Hepatocyte (in vitro differentiated cells): ENCODE results near the gene MYCBPAP. TPM values are rescaled to one million over a fixed set of nuclear protein-coding genes. Genes with fewer than 3 reads are reported as not detected.
A peak's percentile ranks its signal among the peaks of the same experiment; 100 is the strongest.

Source experiments
- DNase-seq: peaks from one replicate; pipeline ENCODE4 v3.0.0-alpha.2; 2016; ENCODE audit warnings: low spot score
- H2AFZ ChIP-seq: fragments of 200-600 bp; sonication (generic); 2 replicates; pipeline ENCODE4 v1.6.0; 2016; ENCODE audit warnings: antibody characterized with exemption, mild to moderate bottlenecking
- H3K27ac ChIP-seq: fragments of 200-600 bp; sonication (generic); 2 replicates; pipeline ENCODE4 v1.5.1; 2016; ENCODE audit warnings: mild to moderate bottlenecking
- H3K27me3 ChIP-seq: fragments of 200-600 bp; sonication (generic); 2 replicates; pipeline ENCODE4 v1.6.1; 2016
- H3K36me3 ChIP-seq: fragments of 200-600 bp; sonication (generic); replicated peaks from 2 replicates; pipeline ENCODE4 v1.5.1; 2016; ENCODE audit warnings: low read depth; ENCODE audit not compliant: insufficient read depth
- H3K4me1 ChIP-seq: fragments of 200-600 bp; sonication (generic); 2 replicates; pipeline ENCODE4 v1.5.1; 2016; ENCODE audit warnings: mild to moderate bottlenecking, moderate library complexity; ENCODE audit not compliant: insufficient read depth
- H3K4me2 ChIP-seq: fragments of 200-600 bp; sonication (generic); 2 replicates; pipeline ENCODE4 v1.6.0; 2016
- H3K4me3 ChIP-seq: fragments of 200-600 bp; sonication (generic); 2 replicates; pipeline ENCODE4 v1.5.1; 2016; ENCODE audit warnings: mild to moderate bottlenecking
- H3K79me2 ChIP-seq: fragments of 200-600 bp; sonication (generic); 2 replicates; pipeline ENCODE4 v1.6.0; 2017; ENCODE audit warnings: mild to moderate bottlenecking
- H3K9me2 ChIP-seq: fragments of 200-600 bp; sonication (generic); replicated peaks from 2 replicates; pipeline ENCODE4 v1.6.0; 2017; ENCODE audit warnings: mild to moderate bottlenecking; ENCODE audit not compliant: insufficient read depth
- H3K9me3 ChIP-seq: fragments of 200-600 bp; sonication (generic); 2 replicates; pipeline ENCODE4 v1.5.1; 2016; ENCODE audit warnings: low read depth, mild to moderate bottlenecking
- H4K20me1 ChIP-seq: fragments of 200-600 bp; sonication (generic); 2 replicates; pipeline ENCODE4 v1.6.0; 2016; ENCODE audit warnings: mild to moderate bottlenecking; ENCODE audit not compliant: insufficient read depth, poor library complexity, severe bottlenecking
- EZH2 ChIP-seq: fragments of 200-600 bp; sonication (generic); IDR thresholded peaks from 2 replicates; pipeline ENCODE4 v1.6.1; 2016; ENCODE audit warnings: antibody characterized with exemption, mild to moderate bottlenecking, borderline replicate concordance
- EZH2phosphoT487 ChIP-seq: fragments of 200-600 bp; sonication (generic); IDR thresholded peaks from one replicate; pipeline ENCODE4 v1.6.1; 2018; ENCODE audit warnings: antibody characterized with exemption, mild to moderate bottlenecking, low read depth, moderate library complexity; ENCODE audit not compliant: unreplicated experiment, severe bottlenecking
- WGBS: methylation state at CpG from one replicate; pipeline ENCODE4 v1.1.6; 2016; ENCODE audit warnings: low lambda C conversion rate; ENCODE audit errors: missing lambda C conversion rate; 5-methylcytosine and 5-hydroxymethylcytosine counted together
- polyA plus RNA-seq: library from polyadenylated mRNA; unstranded; fragments of >200 nt; fragmentation: Nextera tagmentation; extraction: Ambion mirVana; gene quantifications from 2 replicates; pipeline ENCODE4 v1.2.1, GENCODE V29; 2016
- total RNA-seq: library from RNA; depleted of rRNA; stranded (reverse); fragments of >200 nt; gene quantifications from 2 replicates; pipeline ENCODE4 v1.2.3, GENCODE V29; 2014
- TF ChIP-seq, protein P1 (sequence below): fragments of 200-600 bp; sonication (generic); IDR thresholded peaks from 2 replicates; pipeline ENCODE4 v1.5.1; 2016; ENCODE audit warnings: antibody characterized with exemption, mild to moderate bottlenecking; ENCODE audit not compliant: poor library complexity

Gene MYCBPAP
- total and polyA plus RNA-seq, 2 experiments from 2014 or later = 0.43 to 0.70 TPM

GRCh38 chr17:50563092-50563511, 54.9 kb downstream of the MYCBPAP start:
- Histone ChIP-seq H3K9me2 (no peaks in the 10 kb centered on the region), H3K9me3 (no peaks in the 10 kb centered on the region), H3K27ac (peak overlapping the region; percentile 77), H3K4me1 (peaks cover 50% of the 10 kb centered on the region), H3K27me3 (peaks cover 68% of the 10 kb centered on the region), H3K79me2 (no peaks in the 10 kb centered on the region), H3K36me3 (no peaks in the 10 kb centered on the region), H3K4me3 (no peak overlapping the region), H4K20me1 (no peaks in the 10 kb centered on the region), H3K4me2 (peak overlapping the region; percentile 91), H2AFZ (no peak overlapping the region)
- TF ChIP-seq EZH2phosphoT487 (no peak), EZH2 (no peak)
- TF ChIP-seq, protein P1, sequence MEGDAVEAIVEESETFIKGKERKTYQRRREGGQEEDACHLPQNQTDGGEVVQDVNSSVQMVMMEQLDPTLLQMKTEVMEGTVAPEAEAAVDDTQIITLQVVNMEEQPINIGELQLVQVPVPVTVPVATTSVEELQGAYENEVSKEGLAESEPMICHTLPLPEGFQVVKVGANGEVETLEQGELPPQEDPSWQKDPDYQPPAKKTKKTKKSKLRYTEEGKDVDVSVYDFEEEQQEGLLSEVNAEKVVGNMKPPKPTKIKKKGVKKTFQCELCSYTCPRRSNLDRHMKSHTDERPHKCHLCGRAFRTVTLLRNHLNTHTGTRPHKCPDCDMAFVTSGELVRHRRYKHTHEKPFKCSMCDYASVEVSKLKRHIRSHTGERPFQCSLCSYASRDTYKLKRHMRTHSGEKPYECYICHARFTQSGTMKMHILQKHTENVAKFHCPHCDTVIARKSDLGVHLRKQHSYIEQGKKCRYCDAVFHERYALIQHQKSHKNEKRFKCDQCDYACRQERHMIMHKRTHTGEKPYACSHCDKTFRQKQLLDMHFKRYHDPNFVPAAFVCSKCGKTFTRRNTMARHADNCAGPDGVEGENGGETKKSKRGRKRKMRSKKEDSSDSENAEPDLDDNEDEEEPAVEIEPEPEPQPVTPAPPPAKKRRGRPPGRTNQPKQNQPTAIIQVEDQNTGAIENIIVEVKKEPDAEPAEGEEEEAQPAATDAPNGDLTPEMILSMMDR = no peak
- 38% methylated on average over 4 of the region's 4 CpGs for WGBS
- no peak for DNase-seq

DNA sequence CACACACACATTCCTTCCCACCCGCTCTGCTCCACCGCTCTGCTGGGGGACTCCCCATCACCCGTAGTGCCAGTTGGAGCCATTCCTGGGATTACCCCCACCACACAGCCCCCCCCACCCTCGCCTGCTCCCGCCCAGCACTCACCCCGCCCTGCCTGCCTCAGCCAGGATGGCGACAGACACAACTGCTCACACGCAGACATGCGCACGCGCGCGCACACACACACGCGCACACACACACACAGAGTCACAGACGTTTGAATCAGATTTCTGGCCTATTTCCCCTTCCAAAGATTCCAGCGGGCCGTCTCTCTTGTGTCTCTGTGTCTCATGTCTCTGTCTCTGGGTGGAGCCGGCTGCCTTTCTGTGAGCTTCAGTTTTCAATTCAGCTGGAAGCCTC, 56.7 kb downstream of the MYCBPAP start:
- Histone ChIP-seq H3K9me3 (no peaks in the 10 kb centered on the region), H3K36me3 (no peaks in the 10 kb centered on the region), H4K20me1 (no peaks in the 10 kb centered on the region), H3K4me1 (peaks cover 36% of the 10 kb centered on the region), H3K27ac (peak overlapping the region; percentile 94), H3K4me3 (no peak overlapping the region), H3K27me3 (peaks cover 54% of the 10 kb centered on the region), H3K4me2 (peak overlapping the region; percentile 69), H3K9me2 (no peaks in the 10 kb centered on the region), H3K79me2 (no peaks in the 10 kb centered on the region), H2AFZ (no peak overlapping the region)
- 35% methylated on average over 17 of the region's 19 CpGs for WGBS
- DNase-seq = peak; percentile 74
- no peak for TF ChIP-seq EZH2
- TF ChIP-seq, protein P1 = no peak
- no peak for TF ChIP-seq EZH2phosphoT487

DNA sequence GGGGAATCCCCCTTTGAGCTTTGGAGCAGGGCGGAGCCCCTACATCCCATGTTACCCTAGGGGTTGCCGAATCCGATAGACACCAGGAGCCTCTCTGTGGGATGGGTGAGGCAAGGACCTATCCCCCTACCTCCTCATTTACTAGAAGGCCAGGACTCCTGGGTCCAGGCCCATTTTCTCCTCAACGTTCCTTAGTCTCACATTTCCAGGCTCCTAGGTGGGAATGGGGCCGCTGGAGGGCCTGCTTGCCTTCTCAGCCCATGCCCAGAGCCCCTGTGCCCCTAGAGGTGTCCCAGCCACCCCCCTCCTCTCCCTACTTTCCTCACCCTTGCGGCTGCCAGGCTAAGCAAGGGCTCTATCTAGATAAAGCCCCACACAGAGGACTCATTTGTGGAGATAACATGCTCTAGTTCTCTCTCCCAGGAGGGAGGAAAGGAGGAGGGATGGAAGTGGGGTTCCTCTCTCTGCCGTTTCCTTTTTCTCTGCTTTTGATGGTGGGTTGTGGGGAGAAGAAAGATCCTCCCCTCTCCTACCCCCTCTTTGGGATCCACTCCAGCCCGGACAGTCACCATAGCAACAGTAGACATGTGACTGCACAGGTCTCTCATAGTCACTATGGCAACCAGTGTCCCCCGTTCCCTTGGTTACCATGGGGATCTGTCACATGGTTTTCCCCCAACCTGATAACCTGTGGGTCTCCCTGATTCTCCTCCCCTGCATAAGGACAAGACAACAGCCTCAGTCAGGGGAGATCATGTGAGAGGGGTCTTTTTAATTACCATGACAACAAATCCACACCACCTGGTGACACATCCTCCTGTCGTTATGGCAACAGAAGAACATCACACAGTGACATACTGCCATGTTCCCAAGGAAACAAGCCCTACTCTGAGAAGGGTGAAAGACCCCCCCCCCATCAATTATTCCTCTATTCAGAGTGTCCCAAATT, 57.4 kb downstream of the MYCBPAP start:
- WGBS = 51% methylated on average over 7 of the region's 10 CpGs
- H3K9me3 ChIP-seq = no peaks in the 10 kb centered on the region
- no peak overlapping the region for H3K4me3 ChIP-seq
- H3K79me2 ChIP-seq = no peaks in the 10 kb centered on the region
- H3K27me3 ChIP-seq = peaks cover 54% of the 10 kb centered on the region
- H3K4me1 ChIP-seq = peaks cover 36% of the 10 kb centered on the region
- H3K4me2 ChIP-seq = peak overlapping the region; percentile 69
- TF ChIP-seq EZH2 = no peak
- TF ChIP-seq EZH2phosphoT487 = no peak
- TF ChIP-seq, protein P1 = no peak
- no peaks in the 10 kb centered on the region for H4K20me1 ChIP-seq
- DNase-seq = no peak
- no peaks in the 10 kb centered on the region for H3K36me3 ChIP-seq
- no peaks in the 10 kb centered on the region for H3K9me2 ChIP-seq
- H3K27ac ChIP-seq = peak overlapping the region; percentile 94
- no peak overlapping the region for H2AFZ ChIP-seq
